SK-N-SH treated with all-trans-retinoic acid at 6 μM for 48 hours (cell line): ENCODE data around the gene MEG3.

Experiments used
- ATAC-seq: fragments of 200-7000 bp; cut with Tn5 transposase; 3 replicates; pipeline ENCODE4 v1.9.1; 2020; ENCODE audit warnings: mild to moderate bottlenecking, moderate library complexity
- ARNTL ChIP-seq: fragments of 450-650 bp; formaldehyde crosslinking; IDR thresholded peaks from 2 replicates; pipeline ENCODE4 v1.5.0; 2020; ENCODE audit warnings: low read depth, mild to moderate bottlenecking, moderate library complexity, borderline replicate concordance
- BACH2 ChIP-seq: fragments of 250-450 bp; sonication (Bioruptor Pico); IDR thresholded peaks from 2 replicates; pipeline ENCODE4 v1.9.0; 2021; ENCODE audit warnings: mild to moderate bottlenecking, borderline replicate concordance
- CREB5 ChIP-seq: fragments of 250-450 bp; sonication (Bioruptor Pico); IDR thresholded peaks from 2 replicates; pipeline ENCODE4 v1.5.1; 2020; ENCODE audit warnings: low read depth, mild to moderate bottlenecking, moderate library complexity
- CSRNP3 ChIP-seq: fragments of 250-450 bp; sonication (Bioruptor Pico); IDR thresholded peaks from 2 replicates; pipeline ENCODE4 v1.5.1; 2021; ENCODE audit warnings: mild to moderate bottlenecking, moderate library complexity
- ESRRG ChIP-seq: fragments of 250-450 bp; sonication (Bioruptor Pico); IDR thresholded peaks from 2 replicates; pipeline ENCODE4 v1.6.1; 2021; ENCODE audit warnings: mild to moderate bottlenecking
- GLIS3 ChIP-seq: fragments of 250-450 bp; sonication (Bioruptor Pico); IDR thresholded peaks from 2 replicates; pipeline ENCODE4 v1.5.0; 2020; ENCODE audit warnings: mild to moderate bottlenecking, moderate library complexity
- ISL1 ChIP-seq: fragments of 250-450 bp; sonication (Bioruptor Pico); IDR thresholded peaks from 2 replicates; pipeline ENCODE4 v2.1.2; 2022; ENCODE audit warnings: mild to moderate bottlenecking, moderate library complexity
- OSR1 ChIP-seq: fragments of 250-450 bp; sonication (Bioruptor Pico); IDR thresholded peaks from 2 replicates; pipeline ENCODE4 v1.8.0; 2022; ENCODE audit warnings: moderate library complexity, mild to moderate bottlenecking, inconsistent platforms
- PATZ1 ChIP-seq: fragments of 250-450 bp; sonication (Bioruptor Pico); IDR thresholded peaks from 2 replicates; pipeline ENCODE4 v1.8.0; 2020; ENCODE audit warnings: mild to moderate bottlenecking, moderate library complexity, borderline replicate concordance
- POU6F1 ChIP-seq: fragments of 250-450 bp; sonication (Bioruptor Pico); IDR thresholded peaks from 2 replicates; pipeline ENCODE4 v1.8.0; 2021; ENCODE audit warnings: low read depth, mild to moderate bottlenecking, moderate library complexity, borderline replicate concordance
- SNAI2 ChIP-seq: fragments of 250-450 bp; sonication (Bioruptor Pico); IDR thresholded peaks from 2 replicates; pipeline ENCODE4 v1.5.0; 2020; ENCODE audit warnings: mild to moderate bottlenecking, moderate library complexity
- TCF4 ChIP-seq: fragments of 250-450 bp; sonication (Bioruptor Pico); IDR thresholded peaks from 2 replicates; pipeline ENCODE4 v1.8.0; 2021; ENCODE audit warnings: mild to moderate bottlenecking, moderate library complexity, borderline replicate concordance
- TOX ChIP-seq: fragments of 250-450 bp; sonication (Bioruptor Pico); IDR thresholded peaks from 2 replicates; pipeline ENCODE4 v1.8.0; 2021; ENCODE audit warnings: mild to moderate bottlenecking, moderate library complexity, borderline replicate concordance
- TSHZ2 ChIP-seq: fragments of 250-450 bp; sonication (Bioruptor Pico); IDR thresholded peaks from 2 replicates; pipeline ENCODE4 v1.5.0; 2020; ENCODE audit warnings: mild to moderate bottlenecking, moderate library complexity
- ZC3H10 ChIP-seq: fragments of 250-450 bp; sonication (Bioruptor Pico); IDR thresholded peaks from 2 replicates; pipeline ENCODE4 v1.5.1; 2021; ENCODE audit warnings: mild to moderate bottlenecking, moderate library complexity
- ZFP3 ChIP-seq: fragments of 250-450 bp; sonication (Bioruptor Pico); IDR thresholded peaks from 2 replicates; pipeline ENCODE4 v1.5.0; 2020; ENCODE audit warnings: mild to moderate bottlenecking, moderate library complexity
- ZFP30 ChIP-seq: fragments of 450-650 bp; formaldehyde crosslinking; IDR thresholded peaks from 2 replicates; pipeline ENCODE4 v1.5.0; 2022; ENCODE audit warnings: mild to moderate bottlenecking, moderate library complexity
- ZNF565 ChIP-seq: fragments of 450-650 bp; formaldehyde crosslinking; conservative IDR thresholded peaks from 2 replicates; pipeline ENCODE4 v1.5.0; 2020; ENCODE audit warnings: low read depth, mild to moderate bottlenecking, moderate library complexity
- ZNF70 ChIP-seq: fragments of 450-650 bp; formaldehyde crosslinking; IDR thresholded peaks from 2 replicates; pipeline ENCODE4 v1.5.0; 2020; ENCODE audit warnings: mild to moderate bottlenecking, moderate library complexity
- ZNF8 ChIP-seq: fragments of 450-650 bp; formaldehyde crosslinking; IDR thresholded peaks from 2 replicates; pipeline ENCODE4 v1.5.0; 2020; ENCODE audit warnings: mild to moderate bottlenecking, moderate library complexity

MEG3 gene

GRCh38 chr14:100803676-100804075, 22.2 kb upstream of the MEG3 start:
- no peak for TF ChIP-seq PATZ1 (CRISPR knock-in tag)
- no peak for TF ChIP-seq GLIS3 (CRISPR knock-in tag)
- TF ChIP-seq ESRRG (CRISPR knock-in tag) = no peak
- TF ChIP-seq TCF4 (CRISPR knock-in tag) = no peak
- no peak for TF ChIP-seq TOX (CRISPR knock-in tag)
- no peak for ATAC-seq

- no peak for ATAC-seq
- TF ChIP-seq POU6F1 (CRISPR knock-in tag) (no peak), ZNF565 (CRISPR knock-in tag) (no peak)
Measured at GRCh38 chr14:100804138-100804537, 21.8 kb upstream of the MEG3 start.

GRCh38 chr14:100804558-100805309, 21.2 kb upstream of the MEG3 start:
- no peak for TF ChIP-seq ZNF70
- no peak for TF ChIP-seq BACH2 (CRISPR knock-in tag)
- no peak for TF ChIP-seq CSRNP3 (CRISPR knock-in tag)
- TF ChIP-seq, all 23 proteins: peak for 0
- ATAC-seq = no peak

GRCh38 chr14:100806386-100806785, 19.5 kb upstream of the MEG3 start:
- TF ChIP-seq ZFP3 (CRISPR knock-in tag) (no peak), POU6F1 (CRISPR knock-in tag) (no peak), OSR1 (CRISPR knock-in tag) (no peak), TOX (CRISPR knock-in tag) (no peak), CSRNP3 (CRISPR knock-in tag) (no peak), GLIS3 (CRISPR knock-in tag) (no peak), ZNF70 (no peak), SNAI2 (no peak), ZNF565 (CRISPR knock-in tag) (no peak), BACH2 (CRISPR knock-in tag) (no peak), CREB5 (CRISPR knock-in tag) (no peak), ZFP30 (CRISPR knock-in tag) (no peak), ZNF8 (CRISPR knock-in tag) (no peak), ARNTL (CRISPR knock-in tag) (no peak), PATZ1 (CRISPR knock-in tag) (no peak), TSHZ2 (CRISPR knock-in tag) (no peak), ISL1 (CRISPR knock-in tag) (no peak), ZC3H10 (CRISPR knock-in tag) (no peak)
- TF ChIP-seq, all 23 proteins: peak for 0
- no peak for ATAC-seq
